8988T (cell line): ENCODE data around the gene SLC2A6.
"Not testable (repeated sequence)": the region's sequence is repeated elsewhere in the genome, so short reads cannot be mapped to it uniquely, and the experiment has no call there.

ENCODE experiments used
- DNase-seq: peaks from one replicate; pipeline ENCODE4 v3.0.0; 2011

Gene SLC2A6

DNA sequence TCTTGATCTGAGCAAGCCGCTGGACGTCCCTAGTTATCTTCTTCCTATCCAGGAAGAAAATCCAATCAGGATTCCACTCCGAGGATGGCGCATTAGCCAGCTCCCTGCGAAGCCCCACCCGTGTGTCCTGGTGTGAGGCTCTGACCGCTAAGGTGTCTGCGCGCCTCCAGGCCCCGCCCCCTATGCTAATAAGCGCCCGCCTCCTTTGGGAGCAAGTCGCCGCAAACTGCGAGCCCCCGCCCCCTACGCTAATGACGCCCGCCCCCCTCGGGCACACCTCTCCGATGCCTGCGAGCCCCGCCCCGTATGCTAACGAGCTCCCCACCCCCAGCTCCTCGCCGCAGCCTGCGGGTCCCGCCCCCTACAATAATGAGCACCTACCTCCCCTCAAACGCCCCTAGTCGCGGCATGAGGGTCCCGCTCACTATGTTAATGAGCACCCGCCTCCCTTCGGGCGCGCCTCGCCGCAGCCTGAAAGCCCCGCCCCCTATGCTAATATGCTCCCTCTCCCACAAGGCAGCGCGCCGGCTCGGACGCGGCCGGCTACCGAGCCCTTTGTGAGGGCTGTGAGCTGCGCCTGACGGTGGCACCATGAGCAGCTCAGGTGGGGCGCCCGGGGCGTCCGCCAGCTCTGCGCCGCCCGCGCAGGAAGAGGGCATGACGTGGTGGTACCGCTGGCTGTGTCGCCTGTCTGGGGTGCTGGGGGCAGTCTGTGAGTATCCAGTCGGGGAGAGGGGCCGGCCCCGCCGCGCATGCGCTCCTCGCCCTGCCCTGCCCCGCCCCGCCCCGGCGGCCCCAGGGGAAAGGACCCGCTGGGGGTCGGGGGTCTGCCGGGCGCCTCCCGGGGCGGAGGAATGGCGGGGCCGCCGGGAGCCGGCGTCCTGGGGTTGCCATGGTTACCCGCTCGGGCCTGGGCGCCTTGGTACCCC lies 19.2 kb downstream of the SLC2A6 start, which contains the start of gene CACFD1:
Gene CACFD1 (plus strand): TSS at position 503 of the 929 bp plus-strand sequence. CDS start 89 bp downstream, at position 592.
- DNase-seq = peak; percentile 98

DNA sequence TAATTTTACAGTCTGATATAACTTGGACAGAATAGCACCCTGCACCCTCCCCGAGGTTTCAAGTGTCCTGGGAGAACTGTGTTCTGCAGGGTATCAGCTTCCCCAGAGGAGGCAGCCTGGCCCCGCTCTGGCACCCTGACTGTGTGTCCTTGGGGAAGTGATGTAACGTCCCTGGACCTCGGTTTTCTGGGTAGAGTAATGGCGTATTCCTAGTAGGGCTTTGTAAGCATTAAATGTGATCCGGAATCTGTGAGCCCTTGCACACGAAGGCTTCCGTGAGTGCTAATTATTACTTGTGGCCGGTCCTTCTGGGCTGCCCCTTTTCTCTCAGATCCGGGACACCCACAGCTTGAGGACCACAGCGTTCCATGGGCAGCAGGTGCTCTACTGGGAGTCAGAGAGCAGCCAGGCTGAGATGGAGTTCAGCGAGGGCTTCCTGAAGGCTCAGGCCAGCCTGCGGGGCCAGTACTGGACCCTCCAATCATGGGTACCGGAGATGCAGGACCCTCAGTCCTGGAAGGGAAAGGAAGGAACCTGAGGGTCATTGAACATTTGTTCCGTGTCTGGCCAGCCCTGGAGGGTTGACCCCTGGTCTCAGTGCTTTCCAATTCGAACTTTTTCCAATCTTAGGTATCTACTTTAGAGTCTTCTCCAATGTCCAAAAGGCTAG lies 20.1 kb downstream of the SLC2A6 start:
- no peak for DNase-seq

DNA sequence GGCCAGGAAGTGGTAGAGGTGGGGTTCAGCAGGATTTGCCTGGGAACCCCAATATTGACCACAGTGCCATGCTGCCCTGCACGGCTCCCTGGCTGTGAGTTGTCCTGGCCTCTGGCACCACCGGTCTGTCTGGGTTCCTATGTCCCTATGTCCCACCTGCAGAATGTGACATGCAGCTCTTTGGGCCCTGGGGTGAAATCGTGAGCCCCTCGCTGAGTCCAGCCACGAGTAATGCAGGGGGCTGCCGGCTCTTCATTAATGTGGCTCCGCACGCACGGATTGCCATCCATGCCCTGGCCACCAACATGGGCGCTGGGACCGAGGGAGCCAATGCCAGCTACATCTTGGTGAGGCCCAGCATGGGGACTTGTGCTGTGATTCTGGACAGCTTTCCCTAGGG lies 21.2 kb downstream of the SLC2A6 start:
- no peak for DNase-seq

DNA sequence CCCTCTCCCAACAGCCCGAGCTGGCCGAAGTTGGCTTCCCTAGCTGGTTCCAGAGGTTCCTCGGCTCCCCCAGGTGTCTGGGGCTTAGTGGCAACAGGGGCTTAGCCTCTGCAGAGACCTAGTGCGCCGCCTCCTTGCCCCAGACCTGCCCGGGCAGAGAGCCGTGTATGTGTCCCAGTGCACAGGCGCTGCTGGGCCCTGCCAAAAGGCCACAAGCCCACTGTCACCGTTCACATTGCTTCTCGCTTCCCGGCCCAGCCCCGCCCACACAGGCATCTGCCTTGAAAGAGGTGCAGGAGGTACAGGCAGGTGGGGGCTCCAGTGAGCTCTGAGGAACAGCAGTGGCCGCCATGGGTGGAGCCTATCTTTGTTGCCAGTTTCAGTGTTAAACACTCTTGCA lies 21.7 kb downstream of the SLC2A6 start:
- DNase-seq = no peak

DNA sequence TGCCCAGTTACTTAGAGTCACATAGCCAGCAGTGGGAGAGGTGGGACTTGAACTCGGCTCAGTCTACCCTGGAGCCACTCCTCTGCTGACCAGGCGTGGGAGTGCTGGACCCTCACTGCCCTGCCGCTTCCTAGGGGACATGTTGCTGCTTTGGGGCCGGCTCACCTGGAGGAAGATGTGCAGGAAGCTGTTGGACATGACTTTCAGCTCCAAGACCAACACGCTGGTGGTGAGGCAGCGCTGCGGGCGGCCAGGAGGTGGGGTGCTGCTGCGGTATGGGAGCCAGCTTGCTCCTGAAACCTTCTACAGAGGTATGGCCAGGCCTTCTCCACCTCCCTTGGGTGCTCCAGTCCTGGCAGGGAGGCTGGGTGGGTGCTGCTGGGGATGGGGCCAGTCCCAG lies 22.5 kb downstream of the SLC2A6 start:
- no peak for DNase-seq

DNA sequence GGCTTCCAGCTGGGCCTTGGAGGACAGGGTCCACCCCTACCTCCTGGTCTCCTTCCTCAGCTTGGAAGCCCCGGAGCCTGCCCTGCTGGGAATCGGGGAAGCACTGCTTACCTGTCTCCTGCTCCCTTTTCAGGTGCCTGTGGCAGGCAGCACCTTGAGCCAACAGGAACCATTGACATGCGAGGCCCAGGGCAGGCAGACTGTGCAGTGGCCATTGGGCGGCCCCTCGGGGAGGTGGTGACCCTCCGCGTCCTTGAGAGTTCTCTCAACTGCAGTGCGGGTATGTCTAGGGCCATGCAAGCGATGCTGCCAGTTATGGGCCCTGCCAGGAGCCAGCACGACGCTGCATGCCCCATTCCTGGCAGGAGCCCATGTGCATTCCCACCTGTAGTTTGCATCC lies 23.0 kb downstream of the SLC2A6 start:
- no peak for DNase-seq

DNA sequence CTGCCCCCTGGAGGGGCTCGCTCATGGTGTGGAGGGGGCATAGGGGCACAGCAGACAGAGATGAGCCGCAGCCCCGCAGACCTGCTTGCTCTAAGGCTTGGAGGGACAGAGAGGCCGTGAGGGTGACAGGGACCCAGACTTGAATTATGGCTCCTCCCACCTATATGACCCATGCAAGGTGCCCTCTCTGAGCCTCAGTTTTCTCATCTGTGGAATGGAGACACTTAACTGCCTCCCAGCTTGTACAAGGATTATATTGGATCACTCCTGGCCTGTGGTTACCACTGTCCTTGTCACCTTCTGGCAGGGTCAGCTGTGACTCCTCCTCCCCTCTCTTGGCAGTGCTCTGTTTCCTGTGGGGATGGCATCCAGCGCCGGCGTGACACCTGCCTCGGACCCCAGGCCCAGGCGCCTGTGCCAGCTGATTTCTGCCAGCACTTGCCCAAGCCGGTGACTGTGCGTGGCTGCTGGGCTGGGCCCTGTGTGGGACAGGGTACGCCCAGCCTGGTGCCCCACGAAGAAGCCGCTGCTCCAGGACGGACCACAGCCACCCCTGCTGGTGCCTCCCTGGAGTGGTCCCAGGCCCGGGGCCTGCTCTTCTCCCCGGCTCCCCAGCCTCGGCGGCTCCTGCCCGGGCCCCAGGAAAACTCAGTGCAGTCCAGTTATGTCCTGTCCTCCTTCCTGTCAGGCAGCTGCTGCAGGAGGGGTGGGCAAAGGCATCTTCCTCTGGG lies 23.8 kb downstream of the SLC2A6 start:
- DNase-seq = no peak

DNA sequence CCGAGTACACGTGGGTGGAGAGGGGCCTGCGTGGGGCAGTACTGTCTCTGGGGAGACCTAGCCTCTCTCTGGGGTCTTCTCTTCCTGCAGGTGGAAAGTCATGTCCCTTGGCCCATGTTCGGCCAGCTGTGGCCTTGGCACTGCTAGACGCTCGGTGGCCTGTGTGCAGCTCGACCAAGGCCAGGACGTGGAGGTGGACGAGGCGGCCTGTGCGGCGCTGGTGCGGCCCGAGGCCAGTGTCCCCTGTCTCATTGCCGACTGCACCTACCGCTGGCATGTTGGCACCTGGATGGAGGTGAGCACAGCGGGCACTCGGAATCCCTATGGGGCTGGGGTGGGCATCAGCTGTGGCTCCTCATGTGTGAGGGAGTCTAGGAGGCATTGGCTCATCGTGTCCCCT lies 24.6 kb downstream of the SLC2A6 start:
- no peak for DNase-seq

DNA sequence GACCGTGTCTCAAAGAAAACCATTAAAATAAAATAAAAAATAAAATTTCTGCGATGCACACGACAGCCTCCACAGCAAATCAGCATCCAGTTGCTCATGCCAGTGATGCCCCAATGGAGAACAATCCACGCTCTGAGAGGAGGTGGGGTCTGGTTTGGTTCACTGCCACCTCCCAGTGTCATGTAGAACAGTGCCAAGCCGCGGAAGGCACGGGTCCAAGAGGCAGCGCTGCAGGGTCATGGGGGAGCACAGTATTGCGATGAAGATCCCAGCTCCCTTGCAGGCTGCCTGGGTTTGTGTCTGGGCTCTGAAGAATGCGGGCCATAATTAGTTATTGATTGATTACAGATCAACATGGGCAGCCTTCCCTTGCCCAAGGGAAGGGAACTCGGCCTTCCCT lies 25.2 kb downstream of the SLC2A6 start:
- DNase-seq = no peak

DNA sequence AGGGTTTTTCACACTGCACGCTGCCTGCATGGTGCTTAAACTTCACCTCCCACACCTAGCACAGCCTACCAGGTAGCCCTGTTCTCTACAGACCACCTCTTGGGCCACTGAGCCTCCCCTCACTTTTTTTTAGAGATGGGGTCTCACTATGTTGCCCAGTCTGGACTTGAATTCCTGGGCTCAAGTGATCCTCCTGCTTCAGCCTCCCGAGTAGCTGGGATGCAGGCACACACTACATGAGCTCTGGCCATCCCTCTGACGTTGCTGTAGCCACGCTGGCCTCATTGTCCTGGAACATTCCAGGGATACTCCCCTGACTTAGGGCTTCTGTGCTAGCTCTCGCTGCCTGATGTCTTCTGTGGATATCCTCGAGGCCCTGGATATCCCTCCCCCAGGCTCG lies 26.3 kb downstream of the SLC2A6 start:
- DNase-seq = no peak

DNA sequence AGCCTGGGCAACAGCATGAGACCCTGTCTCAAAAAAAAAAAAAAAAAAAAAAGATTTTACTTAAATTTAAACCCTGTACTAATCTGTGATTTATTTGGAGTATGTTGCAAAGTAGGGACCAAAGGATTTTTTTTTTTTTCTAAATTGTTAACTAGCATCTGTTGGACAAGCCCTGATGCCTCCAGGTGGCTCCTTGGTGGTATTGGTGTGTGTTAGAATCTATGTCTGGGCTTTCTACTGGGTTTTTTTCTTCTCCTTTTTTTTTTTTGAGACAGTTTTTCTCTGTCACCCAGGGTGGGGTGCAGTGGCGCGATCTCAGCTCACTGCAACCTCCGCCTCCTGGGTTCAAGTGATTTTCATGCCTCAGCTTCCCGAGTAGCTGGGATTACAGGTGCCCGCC lies 27.0 kb downstream of the SLC2A6 start:
- not testable (repeated sequence) for DNase-seq

DNA sequence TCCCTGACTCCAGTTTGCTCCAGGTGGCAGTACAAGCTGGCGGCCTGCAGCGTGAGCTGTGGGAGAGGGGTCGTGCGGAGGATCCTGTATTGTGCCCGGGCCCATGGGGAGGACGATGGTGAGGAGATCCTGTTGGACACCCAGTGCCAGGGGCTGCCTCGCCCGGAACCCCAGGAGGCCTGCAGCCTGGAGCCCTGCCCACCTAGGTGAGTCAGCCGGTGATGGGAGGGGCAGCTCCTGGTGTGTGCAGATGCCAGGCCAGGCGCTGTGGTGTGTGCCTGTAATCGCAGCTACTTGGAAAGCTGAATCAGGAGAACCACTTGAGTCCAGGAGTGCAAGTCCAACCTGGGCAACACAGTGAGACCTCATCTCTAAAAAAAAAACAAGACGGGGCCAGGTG lies 29.1 kb downstream of the SLC2A6 start:
- peak; percentile 88 for DNase-seq

DNA sequence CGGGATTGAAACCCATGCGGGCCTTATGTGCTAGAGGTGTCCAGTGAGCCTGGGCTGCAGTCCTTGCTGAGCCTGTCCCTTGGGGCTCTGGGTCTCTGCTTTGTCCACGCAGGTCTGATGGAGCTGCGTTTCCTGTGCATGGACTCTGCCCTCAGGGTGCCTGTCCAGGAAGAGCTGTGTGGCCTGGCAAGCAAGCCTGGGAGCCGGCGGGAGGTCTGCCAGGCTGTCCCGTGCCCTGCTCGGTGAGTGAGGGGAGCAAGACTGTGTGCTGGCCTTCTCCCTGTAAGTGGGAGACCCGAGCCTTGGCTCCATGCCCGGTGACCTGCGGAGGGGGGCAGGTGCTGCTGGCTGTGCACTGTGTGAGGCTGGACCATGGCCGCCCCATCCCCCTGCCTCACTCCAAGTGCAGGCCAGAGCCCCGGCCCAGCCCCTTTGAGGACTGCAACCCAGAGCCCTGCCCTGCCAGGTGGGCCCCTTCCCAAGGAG lies 30.4 kb downstream of the SLC2A6 start:
- no peak for DNase-seq

DNA sequence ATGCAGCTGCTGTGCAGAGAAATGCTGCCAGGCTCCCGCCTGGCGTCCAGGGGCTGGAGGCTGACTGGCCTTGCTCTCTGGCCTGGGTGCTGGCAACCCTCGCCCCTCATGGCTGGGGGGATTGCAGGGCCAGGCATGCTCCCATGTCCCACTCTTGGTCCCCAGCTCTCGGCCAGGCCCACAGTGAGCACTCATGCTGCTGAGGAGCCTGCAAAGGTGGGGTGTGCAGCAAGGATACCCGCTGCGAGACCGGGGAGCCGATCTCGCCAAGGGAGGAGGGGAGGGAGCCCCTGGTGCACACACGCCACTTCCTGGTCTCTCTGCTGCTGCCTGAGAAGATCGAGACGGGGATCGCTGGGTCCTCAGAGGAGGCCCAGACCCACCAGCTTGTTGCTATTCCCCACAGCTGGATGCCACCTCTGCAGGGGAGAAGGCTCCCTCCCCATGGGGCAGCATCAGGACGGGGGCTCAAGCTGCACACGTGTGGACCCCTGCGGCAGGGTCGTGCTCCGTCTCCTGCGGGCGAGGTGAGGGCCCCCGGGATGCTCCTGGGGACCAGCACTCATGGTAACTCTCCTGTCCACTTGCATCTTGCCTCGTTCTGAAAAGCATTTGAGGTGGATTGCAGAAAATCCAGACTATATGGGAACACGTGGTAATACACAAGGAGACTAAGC lies 33.5 kb downstream of the SLC2A6 start:
- no peak for DNase-seq

DNA sequence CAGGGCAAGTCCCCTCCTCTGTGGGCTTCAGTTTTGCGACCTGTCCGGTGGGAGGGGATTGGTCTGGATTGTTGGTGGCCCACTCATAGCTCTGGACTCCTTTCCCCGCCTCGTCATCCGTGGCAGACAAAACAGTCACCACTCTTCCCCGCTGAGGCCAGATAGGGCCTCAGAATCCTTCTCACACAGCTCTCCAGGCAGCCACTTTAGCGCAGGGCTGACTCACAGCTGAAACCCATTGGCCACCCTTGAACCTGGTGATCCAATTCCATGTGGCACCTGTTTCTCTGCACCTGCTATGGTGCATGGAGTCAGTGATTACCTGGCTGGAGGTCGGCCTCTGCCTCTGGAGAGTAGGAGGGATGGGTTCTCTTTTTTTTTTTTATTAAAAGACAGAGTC lies 34.9 kb downstream of the SLC2A6 start:
- DNase-seq = no peak

DNA sequence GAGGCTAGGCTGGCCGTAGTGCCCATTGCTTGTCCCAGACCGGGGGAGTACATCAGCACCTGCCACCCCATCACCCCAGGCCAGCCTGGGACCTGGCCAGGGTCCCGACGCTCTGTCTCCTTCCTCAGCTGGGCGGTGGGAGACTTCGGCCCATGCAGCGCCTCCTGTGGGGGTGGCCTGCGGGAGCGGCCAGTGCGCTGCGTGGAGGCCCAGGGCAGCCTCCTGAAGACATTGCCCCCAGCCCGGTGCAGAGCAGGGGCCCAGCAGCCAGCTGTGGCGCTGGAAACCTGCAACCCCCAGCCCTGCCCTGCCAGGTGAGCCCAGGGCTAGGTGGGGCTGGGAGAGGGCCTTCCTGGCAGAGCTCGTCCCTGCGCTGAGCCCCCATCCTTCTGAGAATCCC lies 35.7 kb downstream of the SLC2A6 start:
- DNase-seq = no peak

DNA sequence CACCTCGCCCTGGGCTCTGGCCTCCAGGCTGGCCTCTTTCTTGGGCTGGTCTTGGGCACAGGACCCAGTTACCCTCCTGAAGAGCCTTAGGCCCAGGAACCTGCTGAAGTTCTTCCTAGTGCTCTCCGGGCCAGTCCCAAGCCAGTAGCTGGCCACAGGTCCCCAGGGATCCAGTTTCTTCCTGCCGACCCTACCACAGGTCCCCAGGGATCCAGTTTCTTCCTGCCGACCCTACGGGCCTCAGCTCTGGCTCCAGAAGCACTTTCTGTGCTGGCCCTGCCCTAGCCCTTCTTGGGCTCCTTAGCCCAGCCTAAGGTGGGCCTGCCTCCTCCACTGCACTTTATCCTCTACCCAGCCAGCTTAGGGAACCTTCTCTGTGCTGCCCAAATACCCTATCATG lies 37.3 kb downstream of the SLC2A6 start:
- DNase-seq = no peak

DNA sequence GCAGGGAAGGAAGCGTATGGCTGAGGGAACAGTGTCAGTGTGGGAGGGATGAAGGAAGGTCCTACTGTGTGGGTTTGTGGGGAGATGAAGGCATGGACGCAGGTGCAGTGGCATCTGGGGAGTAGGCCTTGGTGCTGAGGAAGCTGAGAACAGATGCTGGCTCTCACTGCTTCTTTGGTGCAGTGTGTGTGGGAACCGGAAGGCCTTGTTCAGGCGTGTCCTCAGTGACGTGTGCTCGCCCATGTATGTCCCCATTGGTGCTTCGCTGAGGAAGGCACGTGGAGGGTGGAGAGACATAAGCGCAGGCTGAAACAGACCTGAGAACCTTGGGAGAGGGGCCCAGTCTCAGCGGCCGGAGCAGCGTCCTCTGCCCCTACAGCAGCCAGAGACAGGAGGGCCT lies 38.0 kb downstream of the SLC2A6 start:
- DNase-seq = no peak

DNA sequence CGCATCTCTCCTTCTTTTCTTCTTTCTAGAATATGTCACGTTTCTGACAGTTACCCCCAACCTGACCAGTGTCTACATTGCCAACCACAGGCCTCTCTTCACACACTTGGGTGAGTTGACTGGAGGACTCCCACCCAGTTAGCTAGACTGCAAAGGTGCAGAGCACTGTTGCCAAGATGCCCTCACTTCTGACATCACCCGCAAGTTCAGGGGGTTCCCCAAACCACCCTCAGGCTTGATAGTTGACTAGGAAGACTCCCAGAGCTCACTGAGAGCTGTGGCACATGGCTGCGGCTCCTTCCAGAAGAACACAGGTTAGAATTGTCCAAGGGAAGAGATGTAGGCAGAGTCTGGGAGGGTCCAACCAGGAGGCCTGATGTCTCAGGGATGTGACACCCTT lies 39.6 kb downstream of the SLC2A6 start:
- no peak for DNase-seq

DNA sequence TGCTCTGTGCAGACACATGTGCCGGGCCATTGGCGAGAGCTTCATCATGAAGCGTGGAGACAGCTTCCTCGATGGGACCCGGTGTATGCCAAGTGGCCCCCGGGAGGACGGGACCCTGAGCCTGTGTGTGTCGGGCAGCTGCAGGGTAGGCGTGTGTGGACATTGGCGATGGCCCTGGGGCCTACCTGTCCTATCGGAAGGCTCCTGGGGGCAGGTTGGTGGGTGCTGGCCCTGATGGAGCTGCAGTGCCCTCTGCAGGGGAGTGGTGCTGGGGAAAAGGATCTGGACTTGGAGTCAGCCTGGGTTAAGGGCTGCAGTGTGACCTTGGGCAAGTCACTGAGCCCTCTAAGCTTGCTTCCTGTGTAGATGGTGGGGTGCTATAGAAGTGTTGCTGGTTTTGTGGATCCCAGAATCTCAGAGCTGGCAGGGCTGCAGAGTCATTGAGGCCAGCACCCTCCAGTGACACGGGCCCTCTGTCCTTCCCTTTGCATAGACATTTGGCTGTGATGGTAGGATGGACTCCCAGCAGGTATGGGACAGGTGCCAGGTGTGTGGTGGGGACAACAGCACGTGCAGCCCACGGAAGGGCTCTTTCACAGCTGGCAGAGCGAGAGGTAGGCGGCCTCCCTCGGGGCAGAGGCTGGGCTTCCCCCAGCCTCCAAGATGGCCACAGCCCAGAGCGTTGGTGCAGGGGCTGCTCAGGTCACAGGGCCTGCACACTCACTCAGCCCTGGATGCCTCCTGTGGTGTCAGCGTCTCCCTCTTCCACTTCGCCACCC lies 41.0 kb downstream of the SLC2A6 start:
- DNase-seq = no peak

DNA sequence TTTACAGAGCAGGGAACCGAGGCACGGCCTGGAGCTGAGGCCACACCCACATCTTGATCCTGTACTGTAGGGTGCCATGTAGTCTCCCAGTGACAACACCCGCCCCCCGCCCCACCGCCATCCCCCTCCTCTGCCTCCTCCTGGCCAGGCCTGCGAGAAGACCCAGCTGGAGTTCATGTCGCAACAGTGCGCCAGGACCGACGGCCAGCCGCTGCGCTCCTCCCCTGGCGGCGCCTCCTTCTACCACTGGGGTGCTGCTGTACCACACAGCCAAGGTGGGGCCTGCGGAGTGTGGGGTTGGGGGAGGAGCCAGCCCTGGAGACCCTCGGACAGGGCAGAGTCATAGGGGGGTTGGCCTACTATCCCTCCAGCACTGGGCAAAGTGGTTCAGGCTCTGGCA lies 42.2 kb downstream of the SLC2A6 start:
- DNase-seq = peak; percentile 6

DNA sequence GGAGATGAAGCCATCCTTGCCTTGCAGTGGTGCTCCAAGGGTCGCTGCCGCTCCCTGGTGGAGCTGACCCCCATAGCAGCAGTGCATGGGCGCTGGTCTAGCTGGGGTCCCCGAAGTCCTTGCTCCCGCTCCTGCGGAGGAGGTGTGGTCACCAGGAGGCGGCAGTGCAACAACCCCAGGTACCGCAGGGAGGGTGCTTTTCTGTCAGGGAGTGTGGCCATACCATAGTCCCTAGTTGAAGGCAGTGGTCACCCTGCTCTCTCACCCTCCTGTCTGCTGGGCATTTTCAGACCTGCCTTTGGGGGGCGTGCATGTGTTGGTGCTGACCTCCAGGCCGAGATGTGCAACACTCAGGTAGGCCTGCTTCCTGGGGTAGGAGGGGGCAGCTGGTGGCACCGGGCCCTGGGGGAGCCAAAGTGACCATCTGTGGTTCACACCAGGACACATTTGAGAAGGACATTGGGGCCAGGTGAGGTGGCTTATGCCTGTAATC lies 45.5 kb downstream of the SLC2A6 start:
- peak; percentile 42 for DNase-seq
